Liver (tissue), 9 donors: ENCODE results near the gene PXDN. TPM values are rescaled to one million over a fixed set of nuclear protein-coding genes. Genes with fewer than 3 reads are reported as not detected.

Experiments
- DNase-seq: peaks from one replicate; pipeline ENCODE4 v3.0.0-alpha.2; 2017; ENCODE audit warnings: low spot score
- H3K27ac ChIP-seq, 2 donors: one replicate each; pipeline ENCODE4 v1.7.0; 2013; ENCODE audit warnings: inconsistent platforms in 2 of 2, low read length in 2 of 2, control low read depth in 1 of 2, low read depth in 1 of 2, mild to moderate bottlenecking in 1 of 2
- H3K27me3 ChIP-seq, 4 donors: one replicate each; pipeline versions ENCODE4 v1.6.1 to v1.7.0; 2013; ENCODE audit warnings: low read length in 3 of 4, inconsistent platforms in 1 of 4, mild to moderate bottlenecking in 1 of 4, moderate library complexity in 1 of 4; ENCODE audit not compliant: control insufficient read depth in 4 of 4, insufficient read depth in 4 of 4
- H3K36me3 ChIP-seq, 4 donors: one replicate each; pipeline versions ENCODE4 v1.6.1 to v1.7.0; 2013; ENCODE audit warnings: low read length in 3 of 4, mild to moderate bottlenecking in 3 of 4, low read depth in 1 of 4, moderate library complexity in 1 of 4; ENCODE audit not compliant: control insufficient read depth in 4 of 4, insufficient read depth in 3 of 4
- H3K4me1 ChIP-seq, 4 donors: one replicate each; pipeline versions ENCODE4 v1.6.1 to v1.7.0; 2013; ENCODE audit warnings: low read length in 3 of 4, mild to moderate bottlenecking in 3 of 4, moderate library complexity in 1 of 4; ENCODE audit not compliant: control insufficient read depth in 4 of 4, insufficient read depth in 4 of 4
- H3K4me3 ChIP-seq, 3 donors: one replicate each; pipeline versions ENCODE4 v1.6.1 to v1.7.0; 2013; ENCODE audit warnings: low read length in 3 of 3, control low read depth in 1 of 3, low read depth in 1 of 3, mild to moderate bottlenecking in 1 of 3
- H3K9ac ChIP-seq, 2 donors: one replicate each; pipeline ENCODE4 v1.7.0; 2013; ENCODE audit warnings: low read length in 2 of 2, mild to moderate bottlenecking in 2 of 2, moderate library complexity in 2 of 2, control low read depth in 1 of 2, low read depth in 1 of 2
- H3K9me3 ChIP-seq, 4 donors: one replicate each; pipeline versions ENCODE4 v1.6.1 to v1.7.0; 2013; ENCODE audit warnings: low read length in 3 of 4; ENCODE audit not compliant: control insufficient read depth in 4 of 4
- EGR1 ChIP-seq, 2 donors: IDR thresholded peaks; 2 replicates each; pipeline ENCODE4 v1.6.1; 2016 to 2018; ENCODE audit warnings: antibody characterized with exemption in 2 of 2, low read depth in 2 of 2
- FOXA1 ChIP-seq: IDR thresholded peaks from 2 replicates; pipeline ENCODE4 v1.6.1; 2016; ENCODE audit warnings: antibody characterized with exemption
- FOXA2 ChIP-seq: IDR thresholded peaks from 2 replicates; pipeline ENCODE4 v1.6.1; 2016; ENCODE audit warnings: antibody characterized with exemption
- GABPA ChIP-seq, 2 donors: IDR thresholded peaks in 1 of 2; conservative IDR thresholded peaks in 1 of 2; 2 replicates each; pipeline ENCODE4 v1.6.1; 2016; ENCODE audit warnings: antibody characterized with exemption in 2 of 2, mild to moderate bottlenecking in 1 of 2, moderate library complexity in 1 of 2
- HNF4A ChIP-seq, 2 donors: conservative IDR thresholded peaks; 2 replicates each; pipeline ENCODE4 v1.6.1; 2016; ENCODE audit warnings: antibody characterized with exemption in 2 of 2, mild to moderate bottlenecking in 2 of 2
- HNF4G ChIP-seq: IDR thresholded peaks from 2 replicates; pipeline ENCODE4 v1.6.1; 2016; ENCODE audit warnings: antibody characterized with exemption
- JUND ChIP-seq, 2 donors: IDR thresholded peaks; 2 replicates each; pipeline ENCODE4 v1.6.1; 2016; ENCODE audit warnings: antibody characterized with exemption in 2 of 2
- NR2F2 ChIP-seq: IDR thresholded peaks from 2 replicates; pipeline ENCODE4 v1.6.1; 2016; ENCODE audit warnings: antibody characterized with exemption
- RAD21 ChIP-seq, 2 donors: IDR thresholded peaks; 2 replicates each; pipeline ENCODE4 v1.6.1; 2016; ENCODE audit warnings: antibody characterized with exemption in 2 of 2, mild to moderate bottlenecking in 2 of 2
- RXRA ChIP-seq, 2 donors: IDR thresholded peaks; 2 replicates each; pipeline ENCODE4 v1.6.1; 2017 to 2018; ENCODE audit warnings: antibody characterized with exemption in 2 of 2, mild to moderate bottlenecking in 1 of 2
- SP1 ChIP-seq: IDR thresholded peaks from 2 replicates; pipeline ENCODE4 v1.6.1; 2018; ENCODE audit warnings: antibody characterized with exemption, mild to moderate bottlenecking
- YY1 ChIP-seq: IDR thresholded peaks from 2 replicates; pipeline ENCODE4 v1.6.1; 2016; ENCODE audit warnings: antibody characterized with exemption, mild to moderate bottlenecking
- WGBS: extraction: QIAGEN DNeasy Blood & Tissue Kit; methylation state at CpG from one replicate; pipeline ENCODE4 v1.1.7; 2013; 5-methylcytosine and 5-hydroxymethylcytosine counted together
- polyA plus RNA-seq, 2 donors: library from polyadenylated mRNA; stranded (reverse) in 1 of 2; unstranded in 1 of 2; fragments of 200-250 nt in 1 of 2; fragments of >200 nt in 1 of 2; fragmentation: Nextera tagmentation in 1 of 2; extraction: Ambion mirVana in 1 of 2; gene quantifications; one replicate each; pipeline versions ENCODE4 v1.2.1 to v1.2.3, GENCODE V29; 2013 to 2015
- total RNA-seq, 2 donors: library from RNA; depleted of rRNA; stranded (reverse); fragments of >200 nt; gene quantifications; one replicate each; pipeline ENCODE4 v1.2.3, GENCODE V29; 2014
- TF ChIP-seq, protein P1 (sequence below): IDR thresholded peaks from 2 replicates; pipeline ENCODE4 v1.6.1; 2016; ENCODE audit warnings: antibody characterized with exemption
- TF ChIP-seq, protein P2 (sequence below): IDR thresholded peaks from 2 replicates; pipeline ENCODE4 v1.6.1; 2016; ENCODE audit warnings: antibody characterized with exemption
- TF ChIP-seq, protein P3 (sequence below): IDR thresholded peaks from 2 replicates; pipeline ENCODE4 v1.6.1; 2016; ENCODE audit warnings: antibody characterized with exemption
- TF ChIP-seq, protein P4 (sequence below): IDR thresholded peaks from 2 replicates; pipeline ENCODE4 v1.6.1; 2016; ENCODE audit warnings: antibody characterized with exemption, mild to moderate bottlenecking
- TF ChIP-seq, protein P5 (sequence below): fragments of 150-350 bp; IDR thresholded peaks from 2 replicates; pipeline ENCODE4 v1.5.1; 2017; ENCODE audit warnings: improper control_type of control experiment, low read depth, low read length; ENCODE audit not compliant: missing input control
- donor health status: healthy.
- donor health status: healthy.
- donor health status: healthy.
- donor health status: healthy.
- donor health status: healthy.

The PXDN gene
- total and polyA plus RNA-seq, 4 donors = 4.2 to 21.5 (median 16.9) TPM

DNA sequence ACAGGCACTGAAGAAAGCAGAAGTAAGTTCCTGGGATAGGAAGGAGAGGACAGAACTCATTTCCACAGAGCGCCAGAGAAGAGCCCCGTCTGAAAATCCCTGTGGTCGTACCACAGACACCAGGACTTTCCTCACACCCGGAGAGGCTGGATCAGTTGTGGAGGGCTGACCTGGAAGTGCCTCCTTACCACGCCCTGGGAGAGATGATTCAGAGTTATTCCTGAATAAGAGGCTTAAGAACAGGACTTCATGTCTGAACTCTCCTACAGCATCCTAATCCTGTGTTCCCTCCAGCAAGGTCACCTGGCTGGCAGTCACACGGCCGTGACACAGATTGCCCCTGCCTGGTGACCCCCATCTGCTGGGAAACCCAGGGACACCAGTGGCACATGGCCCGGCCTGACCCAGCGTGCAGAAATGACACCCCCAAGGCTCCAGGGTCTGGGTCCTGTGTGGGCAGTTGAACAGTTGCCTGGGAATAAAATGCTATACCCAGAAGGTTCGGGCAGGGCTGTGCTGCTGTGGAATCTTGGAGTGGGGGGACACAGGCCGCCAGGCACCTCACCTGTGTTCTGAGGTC is 105.9 kb downstream of the PXDN start:
- H3K4me1 ChIP-seq = no peaks in the 10 kb centered on the region
- H3K27me3 ChIP-seq = no peaks in the 10 kb centered on the region
- no peak for TF ChIP-seq HNF4A (conservative IDR thresholded peaks at IDR 0.05)
- TF ChIP-seq RXRA (IDR thresholded peaks at IDR 0.05) = no peak
- TF ChIP-seq, protein P1, sequence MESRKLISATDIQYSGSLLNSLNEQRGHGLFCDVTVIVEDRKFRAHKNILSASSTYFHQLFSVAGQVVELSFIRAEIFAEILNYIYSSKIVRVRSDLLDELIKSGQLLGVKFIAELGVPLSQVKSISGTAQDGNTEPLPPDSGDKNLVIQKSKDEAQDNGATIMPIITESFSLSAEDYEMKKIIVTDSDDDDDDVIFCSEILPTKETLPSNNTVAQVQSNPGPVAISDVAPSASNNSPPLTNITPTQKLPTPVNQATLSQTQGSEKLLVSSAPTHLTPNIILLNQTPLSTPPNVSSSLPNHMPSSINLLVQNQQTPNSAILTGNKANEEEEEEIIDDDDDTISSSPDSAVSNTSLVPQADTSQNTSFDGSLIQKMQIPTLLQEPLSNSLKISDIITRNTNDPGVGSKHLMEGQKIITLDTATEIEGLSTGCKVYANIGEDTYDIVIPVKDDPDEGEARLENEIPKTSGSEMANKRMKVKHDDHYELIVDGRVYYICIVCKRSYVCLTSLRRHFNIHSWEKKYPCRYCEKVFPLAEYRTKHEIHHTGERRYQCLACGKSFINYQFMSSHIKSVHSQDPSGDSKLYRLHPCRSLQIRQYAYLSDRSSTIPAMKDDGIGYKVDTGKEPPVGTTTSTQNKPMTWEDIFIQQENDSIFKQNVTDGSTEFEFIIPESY = no peak
- TF ChIP-seq FOXA1 = no peak
- TF ChIP-seq SP1 = no peak
- TF ChIP-seq RAD21 (IDR thresholded peaks at IDR 0.05) = no peak
- no peak for TF ChIP-seq YY1
- whole genome bisulfite sequencing = 61% methylated on average over 11 of the region's 11 CpGs
- no peak for DNase-seq
- H3K9me3 ChIP-seq = no peaks in the 10 kb centered on the region
- no peak overlapping the region for H3K9ac ChIP-seq
- no peaks in the 10 kb centered on the region for H3K36me3 ChIP-seq
- H3K4me3 ChIP-seq = no peak overlapping the region
- no peak overlapping the region for H3K27ac ChIP-seq

DNA sequence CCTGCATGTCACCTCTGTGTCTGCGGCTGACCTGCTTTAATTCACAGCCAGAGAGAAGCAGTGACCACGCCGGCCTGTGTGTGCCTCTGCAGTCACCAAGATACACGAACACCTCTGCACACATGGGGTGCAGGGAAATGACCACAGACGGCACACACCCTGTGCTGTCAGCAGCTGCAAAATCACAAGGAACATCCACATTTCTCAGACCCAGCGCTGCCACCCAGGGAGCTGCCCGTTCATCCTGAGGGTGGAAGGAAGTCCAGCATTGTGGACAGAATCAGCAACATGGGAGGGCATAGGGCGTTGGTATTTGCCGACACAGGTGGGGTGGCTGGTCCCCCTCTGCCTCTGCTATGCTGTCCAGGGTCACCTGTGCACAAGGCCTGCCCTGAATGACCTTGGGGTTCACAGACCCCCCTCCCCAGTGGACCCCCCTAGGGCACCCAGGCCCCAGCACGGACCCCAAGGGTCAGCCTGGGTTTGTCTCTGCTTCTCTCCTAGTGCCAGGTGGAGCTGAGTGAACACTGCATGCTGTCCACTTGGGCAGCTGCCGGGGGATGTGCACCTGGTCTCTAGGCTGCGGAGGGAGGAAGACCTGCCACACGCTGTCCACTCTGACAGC is 107.4 kb downstream of the PXDN start:
- Histone ChIP-seq H3K4me3 (no peak overlapping the region), H3K9ac (no peak overlapping the region), H3K27ac (no peak overlapping the region), H3K4me1 (no peaks in the 10 kb centered on the region), H3K9me3 (no peaks in the 10 kb centered on the region), H3K27me3 (no peaks in the 10 kb centered on the region), H3K36me3 (no peaks in the 10 kb centered on the region)
- no peak for DNase-seq
- WGBS = 52% methylated on average over 13 of the region's 13 CpGs
- TF ChIP-seq FOXA2 (no peak), HNF4G (no peak), NR2F2 (no peak), RAD21 (IDR thresholded peaks at IDR 0.05) (no peak)

DNA sequence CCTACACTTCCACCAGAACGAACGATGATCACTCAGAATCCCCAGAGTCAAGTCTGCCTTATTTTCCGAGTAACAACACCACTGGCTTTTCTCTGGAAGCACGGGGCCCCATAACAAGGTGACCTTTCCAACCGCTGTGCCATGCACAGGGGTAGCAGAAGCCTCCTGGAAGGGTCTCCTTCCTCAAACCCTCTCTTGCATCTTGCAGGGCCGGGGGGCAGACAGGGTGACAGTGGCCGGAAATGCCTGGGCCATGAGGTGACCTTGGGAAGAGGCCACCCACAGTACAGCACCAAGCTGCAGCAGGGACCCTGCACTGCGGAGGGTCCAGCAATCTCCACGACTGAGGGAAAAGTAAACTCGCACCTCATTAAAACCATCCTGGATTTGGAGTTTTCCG is 108.5 kb downstream of the PXDN start:
- no peak overlapping the region for H3K9ac ChIP-seq
- no peaks in the 10 kb centered on the region for H3K27me3 ChIP-seq
- no peaks in the 10 kb centered on the region for H3K9me3 ChIP-seq
- no peak overlapping the region for H3K27ac ChIP-seq
- H3K4me3 ChIP-seq = no peak overlapping the region
- DNase-seq = no peak
- H3K4me1 ChIP-seq = no peaks in the 10 kb centered on the region
- WGBS = 77% methylated on average over 11 of the region's 11 CpGs
- H3K36me3 ChIP-seq = no peaks in the 10 kb centered on the region
- TF ChIP-seq SP1 (no peak), GABPA (IDR thresholded peaks at IDR 0.05 in 1 of 2, conservative IDR thresholded peaks at IDR 0.05 in 1 of 2) (no peak), NR2F2 (no peak), YY1 (no peak), FOXA1 (no peak), EGR1 (IDR thresholded peaks at IDR 0.05; ENCODE audit: low read depth in 2 of 2) (no peak), FOXA2 (no peak), HNF4A (conservative IDR thresholded peaks at IDR 0.05) (no peak), RAD21 (IDR thresholded peaks at IDR 0.05) (no peak), HNF4G (no peak), JUND (IDR thresholded peaks at IDR 0.05) (no peak)
- TF ChIP-seq, protein P2, sequence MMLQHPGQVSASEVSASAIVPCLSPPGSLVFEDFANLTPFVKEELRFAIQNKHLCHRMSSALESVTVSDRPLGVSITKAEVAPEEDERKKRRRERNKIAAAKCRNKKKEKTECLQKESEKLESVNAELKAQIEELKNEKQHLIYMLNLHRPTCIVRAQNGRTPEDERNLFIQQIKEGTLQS = no peak
- TF ChIP-seq, protein P3, sequence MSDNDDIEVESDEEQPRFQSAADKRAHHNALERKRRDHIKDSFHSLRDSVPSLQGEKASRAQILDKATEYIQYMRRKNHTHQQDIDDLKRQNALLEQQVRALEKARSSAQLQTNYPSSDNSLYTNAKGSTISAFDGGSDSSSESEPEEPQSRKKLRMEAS = no peak
- TF ChIP-seq, protein P4, sequence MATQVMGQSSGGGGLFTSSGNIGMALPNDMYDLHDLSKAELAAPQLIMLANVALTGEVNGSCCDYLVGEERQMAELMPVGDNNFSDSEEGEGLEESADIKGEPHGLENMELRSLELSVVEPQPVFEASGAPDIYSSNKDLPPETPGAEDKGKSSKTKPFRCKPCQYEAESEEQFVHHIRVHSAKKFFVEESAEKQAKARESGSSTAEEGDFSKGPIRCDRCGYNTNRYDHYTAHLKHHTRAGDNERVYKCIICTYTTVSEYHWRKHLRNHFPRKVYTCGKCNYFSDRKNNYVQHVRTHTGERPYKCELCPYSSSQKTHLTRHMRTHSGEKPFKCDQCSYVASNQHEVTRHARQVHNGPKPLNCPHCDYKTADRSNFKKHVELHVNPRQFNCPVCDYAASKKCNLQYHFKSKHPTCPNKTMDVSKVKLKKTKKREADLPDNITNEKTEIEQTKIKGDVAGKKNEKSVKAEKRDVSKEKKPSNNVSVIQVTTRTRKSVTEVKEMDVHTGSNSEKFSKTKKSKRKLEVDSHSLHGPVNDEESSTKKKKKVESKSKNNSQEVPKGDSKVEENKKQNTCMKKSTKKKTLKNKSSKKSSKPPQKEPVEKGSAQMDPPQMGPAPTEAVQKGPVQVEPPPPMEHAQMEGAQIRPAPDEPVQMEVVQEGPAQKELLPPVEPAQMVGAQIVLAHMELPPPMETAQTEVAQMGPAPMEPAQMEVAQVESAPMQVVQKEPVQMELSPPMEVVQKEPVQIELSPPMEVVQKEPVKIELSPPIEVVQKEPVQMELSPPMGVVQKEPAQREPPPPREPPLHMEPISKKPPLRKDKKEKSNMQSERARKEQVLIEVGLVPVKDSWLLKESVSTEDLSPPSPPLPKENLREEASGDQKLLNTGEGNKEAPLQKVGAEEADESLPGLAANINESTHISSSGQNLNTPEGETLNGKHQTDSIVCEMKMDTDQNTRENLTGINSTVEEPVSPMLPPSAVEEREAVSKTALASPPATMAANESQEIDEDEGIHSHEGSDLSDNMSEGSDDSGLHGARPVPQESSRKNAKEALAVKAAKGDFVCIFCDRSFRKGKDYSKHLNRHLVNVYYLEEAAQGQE = no peak
- TF ChIP-seq, protein P1 = no peak
- TF ChIP-seq, protein P5, sequence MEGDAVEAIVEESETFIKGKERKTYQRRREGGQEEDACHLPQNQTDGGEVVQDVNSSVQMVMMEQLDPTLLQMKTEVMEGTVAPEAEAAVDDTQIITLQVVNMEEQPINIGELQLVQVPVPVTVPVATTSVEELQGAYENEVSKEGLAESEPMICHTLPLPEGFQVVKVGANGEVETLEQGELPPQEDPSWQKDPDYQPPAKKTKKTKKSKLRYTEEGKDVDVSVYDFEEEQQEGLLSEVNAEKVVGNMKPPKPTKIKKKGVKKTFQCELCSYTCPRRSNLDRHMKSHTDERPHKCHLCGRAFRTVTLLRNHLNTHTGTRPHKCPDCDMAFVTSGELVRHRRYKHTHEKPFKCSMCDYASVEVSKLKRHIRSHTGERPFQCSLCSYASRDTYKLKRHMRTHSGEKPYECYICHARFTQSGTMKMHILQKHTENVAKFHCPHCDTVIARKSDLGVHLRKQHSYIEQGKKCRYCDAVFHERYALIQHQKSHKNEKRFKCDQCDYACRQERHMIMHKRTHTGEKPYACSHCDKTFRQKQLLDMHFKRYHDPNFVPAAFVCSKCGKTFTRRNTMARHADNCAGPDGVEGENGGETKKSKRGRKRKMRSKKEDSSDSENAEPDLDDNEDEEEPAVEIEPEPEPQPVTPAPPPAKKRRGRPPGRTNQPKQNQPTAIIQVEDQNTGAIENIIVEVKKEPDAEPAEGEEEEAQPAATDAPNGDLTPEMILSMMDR = no peak
